ENCODE measurements around the gene SUPT4H1. TPM values are rescaled to one million over a fixed set of nuclear protein-coding genes. Genes with fewer than 3 reads are reported as not detected.

The SUPT4H1 gene
- total RNA-seq, 1 donor from 2014 or later = 49.4 TPM

- intact Hi-C loops (cut with DNase I) = no loop called here
- no peak for DNase-seq (ENCODE audit: low spot score)
Observed at GRCh38 chr17:58365980-58366595, 14.1 kb upstream of the SUPT4H1 start.

DNA sequence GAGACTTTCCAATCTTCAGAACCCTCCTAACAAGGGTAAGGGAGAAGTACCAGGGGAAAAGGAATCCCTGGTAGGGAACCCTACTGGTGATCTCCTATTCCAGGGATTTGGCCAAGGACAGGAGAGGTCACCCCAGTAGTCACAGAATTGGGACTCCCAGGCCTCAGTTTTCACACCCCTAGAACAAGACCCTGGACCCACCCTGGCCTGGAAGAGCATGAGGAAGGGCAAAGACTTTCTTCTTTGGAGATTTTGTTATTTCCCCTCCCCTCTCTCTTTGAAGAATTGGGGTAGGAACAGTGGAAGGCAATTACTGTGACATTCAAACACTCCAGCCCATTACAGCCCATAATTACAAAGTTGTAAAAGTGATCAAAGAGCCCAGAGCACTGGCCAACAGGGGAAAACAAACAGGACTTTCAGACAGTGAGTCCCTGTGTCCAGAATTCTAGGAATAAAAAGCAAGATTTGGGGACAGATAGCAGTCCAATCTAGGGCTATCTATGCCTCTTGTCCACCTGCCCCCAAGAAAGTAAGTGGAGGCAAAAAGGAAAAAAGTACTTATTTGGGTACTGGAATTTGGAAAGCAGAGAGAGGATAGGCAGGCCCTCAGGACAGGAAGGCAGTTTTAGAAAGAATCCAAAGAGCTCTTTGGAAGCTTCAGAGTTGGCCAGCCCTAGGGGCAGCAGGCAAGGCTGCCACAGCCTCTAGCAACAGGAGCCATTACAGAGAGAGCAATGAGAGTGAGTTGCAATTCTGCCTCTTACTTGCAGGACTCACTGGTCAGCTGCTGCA lies 13.4 kb upstream of the SUPT4H1 start:
- intact Hi-C loops (cut with DNase I) = no loop called here
- DNase-seq (ENCODE audit: low spot score) = no peak

- DNase-seq (ENCODE audit: low spot score) = no peak
- intact Hi-C loops (cut with DNase I) = no loop called here
Observed at GRCh38 chr17:58364270-58364942, 12.4 kb upstream of the SUPT4H1 start.

DNA sequence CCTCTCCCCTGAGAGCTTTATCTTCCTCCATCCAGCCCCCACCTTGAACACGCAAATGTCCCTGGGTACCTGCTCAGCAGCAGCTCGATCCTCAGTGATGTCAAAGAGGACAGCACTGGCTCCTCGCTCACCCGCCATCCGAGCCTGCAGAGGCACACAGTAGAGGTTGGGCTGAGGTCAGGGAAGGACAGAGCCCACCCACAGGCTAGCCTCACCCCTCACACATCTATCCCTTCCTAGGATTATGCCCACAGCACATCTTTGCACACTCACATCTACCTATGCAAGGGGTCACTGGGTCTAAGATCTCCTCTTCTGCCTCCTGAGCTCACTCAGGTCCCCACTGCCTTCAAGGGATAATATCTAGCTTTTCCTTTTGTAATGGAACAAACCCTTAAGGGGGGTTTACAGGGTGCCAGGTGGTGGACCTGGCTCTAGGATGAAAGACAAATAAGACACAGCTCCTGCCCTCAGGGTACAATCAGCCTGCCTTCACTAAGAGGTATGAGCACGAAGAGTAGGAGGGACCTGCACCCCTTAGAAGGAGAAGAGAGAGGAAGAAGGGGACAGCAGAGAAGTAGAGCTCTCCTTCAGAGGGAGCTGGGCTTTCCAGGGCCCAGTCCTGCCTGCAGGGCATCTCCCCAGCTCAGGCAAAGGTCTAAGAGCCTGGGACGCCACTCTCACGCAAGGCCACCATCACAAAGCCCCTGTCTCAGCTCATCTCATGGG lies 11.6 kb upstream of the SUPT4H1 start:
- intact Hi-C loops (cut with DNase I) = no loop called here
- DNase-seq (ENCODE audit: low spot score) = no peak

DNA sequence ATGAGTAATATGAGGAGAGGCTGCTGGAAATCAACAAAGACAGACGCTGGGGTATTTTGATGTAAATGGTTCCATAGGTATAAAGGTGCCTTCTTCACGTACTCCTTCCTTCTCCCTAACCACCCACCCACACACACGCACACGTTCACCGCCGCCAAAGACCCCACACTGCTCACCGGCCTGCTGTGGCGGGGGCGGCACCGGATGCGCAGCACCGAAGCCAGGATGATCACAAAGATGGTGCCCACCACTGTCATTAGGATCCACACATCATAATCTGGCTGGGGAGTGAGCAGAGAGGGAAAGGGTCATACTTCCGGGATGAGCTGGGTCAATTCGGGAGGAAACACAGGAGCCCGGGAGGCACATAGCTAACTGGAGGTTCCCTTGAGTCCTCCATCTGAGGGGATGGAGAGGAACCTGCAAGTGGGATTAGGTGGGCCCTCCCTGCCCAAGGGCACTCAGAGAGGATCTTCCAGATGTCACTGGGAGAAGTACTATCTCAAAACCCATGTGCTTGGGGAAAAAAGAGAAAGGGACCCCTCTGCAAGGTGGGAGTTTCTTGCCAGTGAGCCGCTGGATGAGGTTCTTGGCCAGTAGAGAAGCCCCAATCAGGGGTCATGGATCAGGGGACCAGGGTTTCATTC lies 10.5 kb upstream of the SUPT4H1 start:
- DNase-seq (ENCODE audit: low spot score) = no peak
- intact Hi-C loops (cut with DNase I) = no loop called here

DNA sequence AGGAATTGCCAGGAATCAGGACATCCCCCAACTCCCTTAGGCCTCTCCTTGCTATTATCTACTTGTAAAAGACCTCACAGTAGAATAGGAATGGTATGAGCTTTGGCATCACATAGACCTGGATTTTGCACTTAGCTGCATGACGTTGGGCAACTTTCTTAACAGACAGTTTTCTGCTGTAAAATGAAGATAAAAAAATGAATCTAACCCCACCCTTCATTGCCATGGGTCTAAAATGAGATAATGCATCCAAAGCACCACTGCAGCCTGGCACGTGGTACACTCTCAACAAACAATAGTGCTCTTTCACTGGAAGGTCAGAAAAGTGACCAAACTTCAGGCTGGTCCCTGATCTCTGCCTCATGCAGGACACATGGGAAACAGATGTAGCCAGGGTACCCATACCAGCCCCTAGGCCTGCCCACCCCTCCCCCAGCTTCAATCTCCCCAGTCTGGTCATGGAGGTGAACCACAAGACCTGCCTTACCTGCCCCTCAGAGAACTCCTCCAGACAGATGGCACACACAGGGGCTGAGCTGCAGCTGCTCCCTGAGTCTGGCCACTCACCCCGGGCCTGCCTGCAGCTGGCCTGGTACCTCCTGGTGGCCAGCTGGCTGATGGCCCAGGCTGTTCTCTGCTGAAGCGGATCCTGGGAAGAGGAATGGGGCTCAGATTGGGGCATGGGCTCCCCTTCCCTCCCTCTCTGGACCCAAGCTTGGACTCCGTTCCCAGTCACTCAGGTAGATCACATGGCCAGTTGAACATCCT lies 8.5 kb upstream of the SUPT4H1 start:
- intact Hi-C loops (cut with DNase I) = no loop called here
- no peak for DNase-seq (ENCODE audit: low spot score)

- intact Hi-C loops (cut with DNase I) = no loop called here
Observed at GRCh38 chr17:58358408-58359172, 6.6 kb upstream of the SUPT4H1 start.

GRCh38 chr17:58357312-58358297 lies 5.6 kb upstream of the SUPT4H1 start:
- intact Hi-C loops (cut with DNase I) = no loop called here
- no peak for DNase-seq (ENCODE audit: low spot score)

More at GRCh38 chr17:58358408-58359172, 6.6 kb upstream of the SUPT4H1 start:
- DNase-seq (ENCODE audit: low spot score) = no peak

GRCh38 chr17:58356231-58356630 lies 4.2 kb upstream of the SUPT4H1 start:
- intact Hi-C loops (cut with DNase I) = no loop called here

GRCh38 chr17:58354541-58355216 lies 2.7 kb upstream of the SUPT4H1 start:
- intact Hi-C loops (cut with DNase I) = loop anchor here (5.0 kb wide), 2 partner anchors 137 to 163 kb away; partner anchors contain the start of gene MKS1
- no peak for DNase-seq (ENCODE audit: low spot score)

More at GRCh38 chr17:58356231-58356630, 4.2 kb upstream of the SUPT4H1 start:
- no peak for DNase-seq (ENCODE audit: low spot score)

DNA sequence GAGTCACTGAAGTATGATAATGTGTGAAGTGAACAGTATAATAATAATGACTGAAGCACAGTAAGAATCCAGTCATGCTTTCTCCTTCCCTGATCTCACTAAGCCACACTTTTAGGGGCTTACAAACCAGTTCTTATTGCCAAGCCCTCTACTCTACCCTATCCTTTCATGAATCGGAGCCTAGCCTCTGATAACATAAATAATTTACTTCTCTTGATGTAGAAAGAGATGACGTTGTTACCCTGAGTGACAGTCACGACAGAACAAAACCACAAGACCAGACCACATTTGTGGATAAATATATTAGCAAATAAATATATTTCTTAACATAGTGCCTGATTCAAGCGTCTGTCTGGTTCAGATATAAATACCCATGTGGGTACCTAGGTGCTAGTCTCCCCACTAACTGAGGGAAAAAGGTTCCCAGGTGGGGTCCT lies 1.4 kb upstream of the SUPT4H1 start:
- DNase-seq (ENCODE audit: low spot score) = no peak
- intact Hi-C loops (cut with DNase I) = loop anchor here (2.0 to 5.0 kb wide), 3 partner anchors 63 to 164 kb away; partner anchors contain the start of genes MKS1 and RNF43

DNA sequence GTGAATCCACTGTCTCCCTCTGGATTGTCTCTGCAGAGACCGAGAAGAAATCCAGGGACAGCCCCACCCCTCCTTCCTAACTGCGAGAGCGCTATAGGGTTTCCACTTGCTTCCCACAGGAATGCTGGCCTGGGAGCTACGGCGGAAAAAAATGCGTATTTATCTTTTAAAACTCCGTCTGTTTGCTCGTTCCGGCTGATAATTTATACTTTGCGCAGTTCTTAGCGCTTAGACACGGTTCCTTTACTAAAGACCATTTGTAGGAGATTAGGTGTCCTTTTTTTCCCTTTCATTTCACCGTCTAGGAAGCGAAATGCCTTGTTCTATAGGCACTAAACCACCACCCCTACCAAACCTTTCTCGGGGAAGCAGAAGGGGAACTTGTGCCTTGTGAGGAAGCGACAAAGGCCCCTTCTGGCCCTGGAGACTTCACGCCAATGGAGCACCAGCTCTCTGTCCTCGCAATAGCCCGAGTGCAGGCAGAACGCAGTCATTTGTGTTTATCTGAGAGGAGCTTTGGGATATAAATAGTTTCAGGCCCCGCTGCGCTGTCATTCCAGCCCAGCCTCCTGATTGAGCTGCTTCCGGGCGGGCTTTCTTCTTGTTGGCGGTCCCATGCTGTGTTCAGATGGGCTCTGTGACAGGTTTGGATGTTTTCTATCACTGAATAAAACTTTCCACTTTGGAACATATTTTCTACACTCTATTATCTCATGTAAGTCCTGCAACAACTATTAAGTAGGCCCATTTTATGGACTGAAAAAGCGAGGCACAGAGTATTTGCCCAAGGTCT lies 791 bp upstream of the SUPT4H1 start:
- DNase-seq (ENCODE audit: low spot score) = no peak
- intact Hi-C loops (cut with DNase I) = loop anchor here (2.0 to 5.0 kb wide), 3 partner anchors 64 to 165 kb away; partner anchors contain the start of genes MKS1 and RNF43

DNA sequence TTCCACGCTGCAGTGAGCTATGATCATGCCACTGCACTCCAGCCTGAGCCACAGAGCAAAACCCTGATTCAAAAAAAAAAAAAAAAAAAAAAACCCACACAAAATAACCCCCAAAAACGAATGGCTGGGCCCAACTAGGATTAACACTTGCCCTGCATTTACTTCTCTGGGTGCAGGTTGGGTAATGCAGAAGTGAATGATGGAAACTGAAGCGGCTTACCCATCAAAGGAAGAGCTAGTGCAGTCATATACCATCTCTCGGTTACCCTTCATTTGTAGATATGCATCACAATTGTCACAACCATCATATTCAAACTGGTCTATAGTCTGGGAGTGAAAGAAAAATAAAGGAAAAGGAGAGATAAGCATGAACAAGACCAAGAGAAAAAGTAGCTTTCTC lies 819 bp downstream of the SUPT4H1 start:
- DNase-seq (ENCODE audit: low spot score) = no peak
- intact Hi-C loops (cut with DNase I) = loop anchor here (5.0 kb wide), 2 partner anchors 134 to 166 kb away; partner anchors contain the start of gene MKS1

DNA sequence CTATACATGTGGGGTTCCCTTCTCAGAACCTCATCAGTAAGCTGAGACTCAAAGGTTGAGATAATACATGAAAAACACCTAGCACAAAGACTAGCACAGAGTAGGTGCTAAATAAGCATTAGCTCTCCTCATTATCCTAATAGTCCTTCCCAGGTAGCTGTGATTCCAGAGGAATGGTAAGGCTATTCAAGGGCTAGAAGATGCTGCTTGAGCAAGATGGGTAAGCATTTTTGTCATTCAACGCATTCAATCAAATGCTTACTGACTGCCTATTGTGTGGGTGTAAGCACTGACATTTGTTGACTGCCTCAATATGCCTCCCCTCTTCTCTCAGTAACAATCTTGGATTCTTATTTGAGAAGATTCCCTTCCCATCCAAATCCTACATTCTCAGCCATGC lies 4.0 kb downstream of the SUPT4H1 start:
- intact Hi-C loops (cut with DNase I) = no loop called here

DNA sequence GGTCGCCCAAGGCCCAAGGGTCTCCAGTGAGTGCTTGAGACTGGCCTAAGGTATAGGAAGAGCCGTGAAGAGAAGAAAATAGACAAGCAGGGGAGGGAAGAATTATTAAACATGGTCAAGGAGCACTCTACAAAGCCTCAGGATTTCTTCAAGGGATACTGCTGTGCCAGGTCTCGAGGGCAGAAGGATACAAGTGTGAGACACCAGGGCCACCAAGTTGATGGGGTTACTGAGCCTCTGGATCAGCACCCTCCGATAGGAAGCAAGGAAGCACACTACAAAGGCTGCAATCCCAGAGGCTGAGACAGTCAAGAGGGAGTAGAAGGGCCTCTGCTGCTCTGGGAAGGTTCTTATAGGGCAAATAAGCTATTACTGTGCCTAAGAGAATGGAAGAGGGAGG lies 6.5 kb downstream of the SUPT4H1 start:
- DNase-seq (ENCODE audit: low spot score) = no peak
- intact Hi-C loops (cut with DNase I) = no loop called here

More for the DNA sequence above, 4.0 kb downstream of the SUPT4H1 start:
- DNase-seq (ENCODE audit: low spot score) = no peak

Data from cardiac septum (tissue), 1 donor.